Activated CD4-positive, alpha-beta T cell treated with anti-CD3 and anti-CD28 coated beads, Interleukin-2, Interleukin-6, amounts not matched to agents 100 ng/mL and 50 ng/mL, durations not matched to agents 16 hours and 8 hours (primary cell): ENCODE data around the gene PPM1H.
A peak's percentile ranks its signal among the peaks of the same experiment; 100 is the strongest.
"Not testable (repeated sequence)": the region's sequence is repeated elsewhere in the genome, so short reads cannot be mapped to it uniquely, and the experiment has no call there.

Experiments
- DNase-seq: peaks from one replicate; pipeline ENCODE4 v3.0.0-alpha.2; 2020

The PPM1H gene

GRCh38 chr12:62827855-62828254, 107.1 kb downstream of the PPM1H start:
- no peak for DNase-seq

DNA sequence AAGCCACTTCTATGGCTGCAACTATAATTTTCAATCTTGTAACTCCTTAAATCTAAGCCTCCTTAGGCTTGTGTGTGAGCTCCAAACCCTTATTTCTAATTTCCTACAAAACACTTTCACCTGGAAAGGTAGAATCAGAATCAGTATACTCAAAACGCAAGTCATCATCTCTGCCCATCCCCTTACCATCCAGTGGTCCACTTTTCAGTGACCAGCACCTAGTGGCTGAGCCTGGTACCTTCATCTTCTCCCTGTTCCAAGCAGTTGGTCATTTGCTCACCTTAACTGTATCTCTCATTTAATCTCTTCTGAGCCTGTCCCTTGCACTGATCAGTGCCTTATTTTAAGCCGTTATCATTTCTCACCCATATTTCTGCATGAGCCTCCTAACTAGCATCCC, 107.9 kb downstream of the PPM1H start:
- DNase-seq = no peak

DNA sequence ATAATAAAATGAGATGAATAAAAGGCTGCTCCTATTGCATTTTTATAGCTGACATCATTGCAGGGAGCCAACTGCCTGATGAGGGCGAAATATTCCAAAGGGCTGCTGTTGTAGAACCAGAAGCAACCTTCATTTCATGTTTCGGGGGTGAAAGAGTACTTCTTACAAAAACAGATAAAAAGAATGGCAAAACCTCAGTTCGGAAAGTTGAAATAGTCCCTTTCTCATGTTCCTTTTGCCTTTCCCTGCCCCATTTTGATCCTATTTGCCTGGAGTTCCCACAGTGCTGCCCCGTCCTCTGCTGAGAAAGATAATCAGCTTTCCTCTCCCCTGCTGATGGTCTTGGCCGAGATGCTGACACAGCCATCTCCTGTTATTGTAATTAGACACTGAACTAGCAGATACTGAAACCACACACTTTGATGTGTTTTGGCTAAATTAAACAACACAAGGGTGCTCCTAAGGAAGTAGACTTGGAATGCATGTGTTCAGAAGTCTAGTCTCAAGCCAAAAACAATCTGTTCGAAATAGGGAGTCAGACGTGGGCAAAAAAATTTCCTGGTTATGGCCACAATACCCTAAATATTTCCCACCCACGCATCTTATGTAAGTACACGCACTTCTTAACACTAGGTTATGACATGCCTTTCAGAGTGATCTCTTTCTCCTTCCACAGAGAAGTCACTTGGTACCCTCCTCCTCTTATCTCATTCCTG, 117.2 kb downstream of the PPM1H start:
- DNase-seq = no peak

DNA sequence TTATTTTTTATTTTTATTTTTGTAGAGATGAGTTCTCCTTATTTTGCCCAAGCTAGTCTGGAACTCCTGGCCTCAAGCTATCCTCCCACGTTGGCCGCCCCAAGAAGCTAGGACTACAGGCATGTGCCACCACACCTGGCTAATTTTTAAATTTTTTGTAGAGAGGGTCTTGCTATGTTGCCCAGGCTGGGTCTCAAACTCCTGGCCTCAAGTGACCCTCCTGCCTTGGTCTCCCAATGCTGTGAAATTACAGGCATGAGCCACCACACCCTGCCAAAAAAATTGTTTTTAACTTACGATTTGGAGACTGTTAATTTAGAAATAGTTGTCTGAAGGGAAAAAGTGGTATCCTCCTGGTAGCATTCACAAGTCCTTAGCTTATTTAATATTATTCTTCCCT, 120.7 kb downstream of the PPM1H start:
- DNase-seq = no peak

DNA sequence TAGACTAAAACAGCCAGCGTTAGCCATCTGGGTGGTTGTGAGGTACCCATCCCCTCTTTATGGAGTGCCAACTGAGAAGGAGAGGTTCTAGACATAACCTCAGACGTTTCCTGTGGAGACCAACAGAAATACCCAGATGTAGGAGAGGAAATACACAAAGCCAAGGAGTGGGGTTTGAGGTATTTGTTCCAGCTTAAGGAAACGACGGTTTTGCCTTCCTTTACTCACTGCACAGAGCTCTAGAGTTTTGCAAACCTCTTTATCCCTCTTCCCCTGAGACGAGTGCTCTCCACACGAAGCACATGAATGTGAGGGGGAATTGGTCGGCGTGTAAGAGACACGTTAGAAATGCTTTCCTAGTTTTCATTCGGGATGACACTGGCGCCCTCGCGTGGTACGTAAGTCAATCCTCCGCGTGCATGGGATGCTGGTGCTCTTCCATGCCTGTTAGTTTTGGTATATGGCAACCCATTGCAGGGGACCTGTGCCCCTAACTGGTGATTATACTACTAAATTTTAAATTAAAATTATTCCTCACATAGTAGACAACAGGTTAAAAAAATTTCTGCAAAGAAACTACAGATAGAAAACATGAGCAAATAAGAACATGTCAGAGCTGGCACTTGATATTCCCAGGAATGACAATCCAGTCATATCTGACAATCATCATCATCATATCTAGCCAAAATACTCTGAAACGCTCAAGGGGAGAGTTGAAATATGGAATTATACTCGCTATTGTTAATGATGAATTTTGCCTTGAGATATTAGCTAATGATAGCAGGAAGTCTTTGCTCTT, 121.7 kb downstream of the PPM1H start:
- peak; percentile 49 for DNase-seq

- not testable (repeated sequence) for DNase-seq
These were observed 123.5 kb downstream of the PPM1H start for GRCh38 chr12:62811481-62811880.

DNA sequence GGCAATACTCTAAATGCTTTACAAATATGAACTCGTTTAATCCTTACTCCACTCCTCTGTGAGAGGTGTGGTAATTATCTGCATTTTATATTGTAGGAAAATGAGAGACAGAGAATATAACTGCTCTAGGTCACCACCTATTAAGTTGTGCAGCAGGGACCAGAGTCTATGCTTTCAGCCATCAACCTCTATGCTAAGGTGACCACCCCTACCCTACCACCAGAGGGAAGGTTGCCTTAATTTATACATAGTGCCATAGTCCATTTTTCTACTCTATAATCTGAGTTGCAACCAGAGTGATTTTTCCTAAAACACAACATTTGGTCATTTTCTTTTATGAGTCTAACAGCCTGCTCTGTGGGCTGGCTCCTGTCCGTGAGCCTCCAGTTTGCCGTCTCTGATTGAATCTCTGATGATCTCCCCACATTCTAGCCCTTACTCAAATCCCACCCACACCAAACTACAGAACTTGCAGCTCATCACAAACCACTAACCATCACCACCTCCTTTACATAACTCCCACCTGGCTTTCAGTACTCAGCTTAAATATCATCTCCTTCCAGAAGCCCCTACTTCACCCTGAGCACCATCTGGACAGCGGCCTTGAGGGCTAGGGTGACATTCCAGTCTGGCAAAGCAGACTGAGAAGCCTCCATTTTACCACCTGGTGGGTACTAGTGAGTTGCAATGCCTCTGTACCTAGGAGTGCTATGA, 126.6 kb downstream of the PPM1H start:
- no peak for DNase-seq

DNA sequence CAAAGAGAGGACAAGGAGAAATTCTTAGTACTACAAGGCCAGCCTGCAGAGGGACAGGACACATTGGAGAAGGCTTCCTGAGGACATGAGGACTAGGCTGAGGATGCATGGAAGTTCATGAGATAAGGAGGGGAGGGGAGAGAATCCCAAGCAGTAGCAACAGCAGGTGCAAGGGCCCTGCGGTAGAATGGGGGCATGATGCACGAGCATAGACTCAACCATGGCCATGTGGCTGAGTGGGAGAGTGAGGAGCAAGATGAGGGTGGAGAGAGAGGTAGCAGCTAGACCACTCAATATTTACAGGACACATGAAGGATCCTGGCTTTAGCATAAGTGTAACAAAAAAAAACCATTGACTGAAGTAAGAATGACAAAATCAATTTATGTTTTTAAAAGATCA, 128.1 kb downstream of the PPM1H start:
- DNase-seq = no peak

- DNase-seq = no peak
These were observed 128.6 kb downstream of the PPM1H start for GRCh38 chr12:62806244-62806836.

- DNase-seq = peak; percentile 10
These were observed 129.4 kb downstream of the PPM1H start for GRCh38 chr12:62805517-62805916.

GRCh38 chr12:62803756-62804155, 131.2 kb downstream of the PPM1H start:
- no peak for DNase-seq

DNA sequence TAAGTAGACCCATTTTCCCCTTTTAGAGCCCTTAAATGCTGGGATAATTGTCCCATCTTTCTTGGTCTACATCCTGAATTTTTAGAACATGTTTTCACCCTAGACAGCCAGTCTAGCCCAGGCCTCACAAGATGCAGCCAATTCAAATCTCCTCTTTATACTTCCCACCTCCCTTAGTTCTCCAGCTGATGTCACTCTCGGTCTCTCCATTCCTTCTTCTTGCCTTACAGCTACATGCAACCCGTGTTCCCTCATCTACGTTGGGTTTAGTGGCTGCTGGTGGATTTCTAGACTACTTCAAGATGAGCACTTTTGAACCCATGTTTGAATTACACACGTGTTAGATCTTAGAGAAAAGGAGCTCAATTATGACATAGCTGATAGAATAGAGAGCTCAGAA, 132.0 kb downstream of the PPM1H start:
- no peak for DNase-seq

DNA sequence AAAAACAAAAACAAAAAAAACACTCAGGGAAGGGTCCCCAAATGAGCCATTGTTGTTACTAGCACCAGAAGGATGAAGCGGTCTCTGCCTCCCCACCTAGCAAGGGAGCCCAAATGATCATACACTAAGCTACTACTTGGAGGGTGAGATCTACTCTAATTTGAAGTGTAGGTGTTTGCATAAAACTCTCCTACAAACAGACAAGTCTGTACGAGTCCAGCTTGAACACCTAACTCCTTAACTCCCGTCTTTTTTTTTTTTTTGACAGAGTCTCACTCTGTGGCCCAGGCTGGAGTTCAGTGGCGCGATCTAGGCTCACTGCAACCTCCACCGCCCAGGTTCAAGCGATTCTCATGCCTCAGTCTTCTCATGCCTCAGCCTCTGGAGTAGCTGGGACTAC, 132.6 kb downstream of the PPM1H start:
- no peak for DNase-seq

DNA sequence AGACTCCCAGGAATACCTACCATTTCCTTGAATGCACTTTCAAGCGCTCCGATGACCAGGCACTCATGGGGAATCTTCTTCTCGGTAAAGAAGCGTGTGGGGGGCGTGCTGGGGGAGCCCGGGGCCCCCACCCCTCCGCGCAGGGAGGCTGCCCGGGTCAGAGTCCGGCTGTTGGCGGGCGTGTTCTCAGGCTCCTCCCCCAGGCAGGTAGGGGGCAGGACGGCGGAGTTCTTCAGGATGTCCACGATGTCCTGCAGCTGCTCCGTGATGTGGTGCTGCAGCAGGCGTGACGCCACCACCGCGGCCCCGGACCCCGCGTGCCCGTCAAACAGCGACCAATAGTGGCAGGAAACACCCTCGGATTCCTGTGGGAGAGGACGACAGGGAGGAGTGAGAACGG, 133.2 kb downstream of the PPM1H start:
- no peak for DNase-seq

DNA sequence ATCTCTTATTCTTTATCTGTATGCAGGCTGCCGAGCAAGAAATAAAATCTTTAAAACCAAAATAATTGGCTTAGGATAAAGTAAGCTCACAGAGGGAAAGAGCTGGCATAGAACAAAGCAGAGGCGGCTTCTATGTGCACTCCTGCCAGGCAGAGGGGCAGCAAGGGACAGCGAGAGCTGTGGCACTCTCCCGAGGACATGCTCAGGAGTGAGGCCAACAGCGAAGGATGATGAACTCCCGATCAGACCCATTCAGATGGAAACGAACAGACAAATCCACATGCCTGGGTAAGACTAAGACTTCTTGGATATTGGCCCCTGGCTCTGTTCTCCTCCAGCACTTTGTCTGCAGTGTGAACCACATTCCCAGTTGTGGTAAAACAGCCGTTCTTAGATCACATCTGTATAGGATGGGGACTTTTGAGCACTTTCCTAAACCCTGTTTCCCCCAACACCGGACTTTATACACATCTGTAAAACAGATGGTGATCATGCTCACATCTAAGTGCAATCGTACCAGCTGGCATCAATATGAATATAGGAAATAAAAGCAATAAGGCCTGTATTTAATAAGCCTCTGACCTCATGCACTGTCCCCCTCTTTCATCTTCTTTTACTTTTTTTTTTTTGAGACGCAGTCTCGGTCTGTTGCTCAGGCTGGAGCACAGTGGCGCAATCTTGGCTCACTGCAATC, 134.1 kb downstream of the PPM1H start:
- DNase-seq = no peak

- DNase-seq = no peak
These were observed 135.1 kb downstream of the PPM1H start for GRCh38 chr12:62799766-62800406.

DNA sequence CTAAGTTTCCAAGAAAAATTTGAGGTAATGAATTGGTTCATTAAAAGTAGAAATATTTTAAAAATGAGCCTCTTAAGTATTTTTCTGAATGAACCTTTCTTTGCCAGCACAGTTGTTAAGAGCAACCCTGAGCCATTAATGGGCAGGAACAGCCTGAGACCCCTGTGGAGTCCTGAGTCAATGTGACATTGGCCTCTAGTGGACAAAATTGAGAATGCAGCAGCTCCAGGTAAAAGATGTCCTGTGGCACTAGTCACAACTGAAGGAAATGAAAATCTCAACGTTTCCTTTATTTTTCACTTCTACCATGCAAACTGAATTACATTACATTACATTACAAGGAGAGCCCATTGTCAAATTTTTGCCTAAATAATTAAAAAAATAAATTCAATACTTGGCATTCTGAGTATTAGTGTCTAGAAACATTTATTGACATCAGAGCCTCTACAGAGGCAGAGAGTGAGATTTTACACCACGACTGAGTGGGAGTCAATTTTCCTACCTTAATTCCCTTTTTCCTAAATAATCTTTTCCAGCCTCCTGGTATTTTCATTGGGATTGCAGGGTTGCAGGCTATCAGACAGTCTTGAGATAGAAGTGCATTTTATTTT, 135.7 kb downstream of the PPM1H start:
- DNase-seq = peak; percentile 78

GRCh38 chr12:62794218-62794583, 140.7 kb downstream of the PPM1H start:
- no peak for DNase-seq

DNA sequence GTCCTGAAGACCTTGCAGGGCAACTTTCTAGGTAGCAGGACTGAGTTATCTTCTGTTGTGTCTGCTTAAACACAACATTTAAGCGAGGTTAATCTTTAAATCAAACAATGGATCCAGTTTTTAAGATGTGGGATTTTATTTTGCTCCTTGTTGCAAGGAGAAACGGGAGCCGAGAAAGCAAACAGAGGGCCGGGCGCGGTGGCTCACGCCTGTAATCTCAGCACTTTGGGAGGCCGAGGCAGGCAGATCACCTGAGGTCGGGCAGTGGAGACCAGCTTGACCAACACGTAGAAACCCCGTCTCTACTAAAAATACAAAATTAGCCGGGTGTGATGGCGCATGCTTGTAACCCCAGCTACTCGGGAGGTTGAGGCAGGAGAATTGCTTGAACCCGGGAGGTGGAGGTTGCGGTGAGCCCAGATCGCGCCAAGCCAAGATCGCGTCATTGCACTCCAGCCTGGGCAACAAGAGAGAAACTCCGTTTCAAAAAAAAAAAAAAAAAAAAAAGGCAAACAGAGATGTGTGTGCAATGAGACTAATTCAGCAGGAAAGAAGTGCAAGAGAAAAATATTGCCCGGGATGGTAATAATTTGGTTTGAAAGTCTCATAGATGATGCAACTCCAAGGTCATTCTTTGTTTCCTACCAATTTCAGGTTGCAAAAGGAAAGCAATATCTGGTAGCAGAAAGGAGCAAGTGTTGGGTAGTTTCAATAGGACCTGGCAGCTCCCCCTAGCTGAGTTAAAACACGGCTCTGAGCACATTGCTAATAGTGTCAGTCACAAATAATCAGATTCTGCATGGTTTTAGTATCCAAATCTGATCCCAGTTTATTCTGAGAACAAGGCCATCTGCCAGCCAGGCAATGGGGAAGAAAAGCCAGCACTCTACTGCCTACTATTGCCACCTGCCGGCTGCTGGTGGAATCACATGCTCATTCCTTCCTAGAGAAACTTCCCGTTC, 141.4 kb downstream of the PPM1H start:
- peak; percentile 75 for DNase-seq

- no peak for DNase-seq
These were observed 142.6 kb downstream of the PPM1H start for GRCh38 chr12:62792236-62792870.
